Transverse colon (tissue), 4 donors: ENCODE measurements around the gene ATG4B. TPM values are rescaled to one million over a fixed set of nuclear protein-coding genes. Genes with fewer than 3 reads are reported as not detected.

Source experiments
- DNase-seq: peaks from one replicate; pipeline ENCODE4 v3.0.0-alpha.2; 2019
- H3K27ac ChIP-seq, 4 donors: fragments of 200-600 bp; sonication (generic); 2 replicates each; pipeline ENCODE4 v1.5.1; 2016 to 2018; ENCODE audit warnings: inconsistent platforms in 4 of 4
- H3K27me3 ChIP-seq: fragments of 200-600 bp; sonication (generic); 2 replicates; pipeline ENCODE4 v1.5.1; 2017; ENCODE audit warnings: inconsistent platforms
- H3K36me3 ChIP-seq, 4 donors: fragments of 200-600 bp; sonication (generic); 2 replicates each; pipeline ENCODE4 v1.5.1; 2017 to 2019; ENCODE audit warnings: inconsistent platforms in 4 of 4
- H3K4me1 ChIP-seq, 4 donors: fragments of 200-600 bp; sonication (generic); 2 replicates each; pipeline ENCODE4 v1.5.1; 2017 to 2020; ENCODE audit warnings: inconsistent platforms in 4 of 4
- H3K4me3 ChIP-seq, 4 donors: fragments of 200-600 bp; sonication (generic); 1 replicate in 1 of 4; 2 replicates in 3 of 4; pipeline versions ENCODE4 v1.5.1 to v1.6.1; 2017 to 2019; ENCODE audit warnings: inconsistent platforms in 4 of 4
- H3K9me3 ChIP-seq, 2 donors: fragments of 200-600 bp; sonication (generic); 2 replicates each; pipeline ENCODE4 v1.5.1; 2017 to 2019; ENCODE audit warnings: inconsistent platforms in 2 of 2
- CTCF ChIP-seq, 5 experiments: fragments of 200-600 bp in 3 of 5; fragments of 450-650 bp in 2 of 5; sonication (generic) in 3 of 5; IDR thresholded peaks; 1 replicate in 2 of 5; 2 replicates in 3 of 5; pipeline ENCODE4 v1.5.1; 2016 to 2017; ENCODE audit warnings: antibody characterized with exemption in 5 of 5, inconsistent platforms in 3 of 5, mild to moderate bottlenecking in 2 of 5, moderate library complexity in 1 of 5
- EP300 ChIP-seq: sonication (generic); formaldehyde crosslinking; IDR thresholded peaks from one replicate; pipeline ENCODE4 v1.6.1; 2017; ENCODE audit warnings: antibody characterized with exemption, low read depth
- POLR2A ChIP-seq: fragments of 450-650 bp; IDR thresholded peaks from one replicate; pipeline ENCODE4 v1.6.1; 2016; ENCODE audit warnings: antibody characterized with exemption, mild to moderate bottlenecking, moderate library complexity
- POLR2AphosphoS5 ChIP-seq, 3 donors: sonication (generic); formaldehyde crosslinking; IDR thresholded peaks; one replicate each; pipeline ENCODE4 v1.6.1; 2016; ENCODE audit warnings: antibody characterized with exemption in 3 of 3
- WGBS, 2 donors: methylation state at CpG; one replicate each; pipeline ENCODE4 v1.1.5; 2018; ENCODE audit warnings: low coverage in 1 of 2; 5-methylcytosine and 5-hydroxymethylcytosine counted together
- in situ Hi-C, 4 donors: fragments of 200-750 bp; cut with MboI; loops; one replicate each; pipeline versions ENCODE4 v1.15.0 to v1.15.1; 2017; ENCODE audit warnings: low sequenced_read_pairs in 3 of 4, low pct_ligation_motif_present in 1 of 4, low pct_unique_long_range_greater_than_20kb in 1 of 4
- intact Hi-C: fragments of 100-400 bp; cut with DNase I; formaldehyde crosslinking; loops from one replicate; pipeline ENCODE4 v1.15.1; 2023; ENCODE audit warnings: low total_unique reads
- total RNA-seq, 4 donors: library from RNA; depleted of rRNA; stranded (reverse); fragments of >200 nt; gene quantifications; one replicate each; pipeline ENCODE4 v1.1.0, GENCODE V29; 2016

ATG4B gene
- total RNA-seq, 4 donors from 2014 or later, result 62.9 to 400 (median 137) TPM

- Histone ChIP-seq H3K4me3 (no peak overlapping the region), H3K9me3 (no peaks in the 10 kb centered on the region), H3K4me1 (peaks cover 0 to 26% (median 11%) of the 10 kb centered on the region in 4 donors), H3K27me3 (no peaks in the 10 kb centered on the region), H3K36me3 (peaks cover 0 to 3% (median 0%) of the 10 kb centered on the region in 4 donors), H3K27ac (no peak overlapping the region)
- in situ Hi-C loops, result no loop called here
- 92% methylated on average over 2 to 11 of the region's 11 CpGs for WGBS, 2 donors
- intact Hi-C loops, result no loop called here
- TF ChIP-seq EP300 (no peak), POLR2A (no peak)
- no peak for DNase-seq
These were observed 18.7 kb upstream of the ATG4B start for GRCh38 chr2:241618829-241619228.

DNA sequence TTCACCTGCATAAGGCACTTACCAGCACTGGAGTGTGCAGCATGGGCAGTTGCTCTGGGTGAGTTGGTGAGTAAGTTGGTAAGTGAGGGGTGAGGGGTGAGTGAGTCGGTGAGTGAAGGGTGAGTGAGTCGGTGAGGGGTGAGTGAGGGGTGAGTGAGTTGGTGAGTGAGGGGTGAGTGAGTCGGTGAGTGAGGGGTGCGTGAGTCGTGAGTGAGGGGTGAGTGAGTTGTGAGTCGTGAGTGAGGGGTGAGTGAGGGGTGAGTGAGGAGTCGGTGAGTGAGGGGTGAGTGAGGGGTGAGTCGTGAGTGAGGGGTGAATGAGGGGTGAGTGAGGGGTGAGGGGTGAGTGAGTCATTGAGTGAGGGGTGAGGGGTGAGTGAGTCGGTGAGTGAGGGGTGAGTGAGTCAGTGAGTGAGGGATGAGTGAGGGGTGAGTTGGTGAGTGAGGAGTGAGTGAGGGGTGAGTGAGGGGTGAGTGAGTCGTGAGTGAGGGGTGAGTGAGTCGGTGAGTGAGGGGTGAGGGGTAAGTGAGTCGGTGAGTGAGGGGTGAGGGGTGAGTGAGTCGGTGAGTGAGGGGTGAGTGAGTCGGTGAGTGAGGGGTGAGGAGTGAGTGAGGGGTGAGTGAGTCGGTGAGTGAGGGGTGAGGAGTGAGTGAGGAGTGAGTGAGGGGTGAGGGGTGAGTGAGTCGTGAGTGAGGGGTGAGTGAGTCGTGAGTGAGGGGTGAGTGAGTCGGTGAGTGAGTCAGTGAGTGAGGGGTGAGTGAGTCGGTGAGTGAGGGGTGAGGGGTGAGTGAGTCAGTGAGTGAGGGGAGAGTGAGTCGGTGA lies 17.7 kb upstream of the ATG4B start:
- DNase-seq, result no peak
- no peaks in the 10 kb centered on the region for H3K27me3 ChIP-seq
- peaks cover 0 to 3% (median 0%) of the 10 kb centered on the region in 4 donors for H3K36me3 ChIP-seq
- intact Hi-C loops, result no loop called here
- no peaks in the 10 kb centered on the region for H3K9me3 ChIP-seq
- H3K4me3 ChIP-seq, result no peak overlapping the region
- TF ChIP-seq EP300 (no peak), POLR2AphosphoS5 (IDR thresholded peaks at IDR 0.05) (no peak), CTCF (IDR thresholded peaks at IDR 0.05) (no peak), POLR2A (no peak)
- H3K27ac ChIP-seq, result no peak overlapping the region
- peaks cover 0 to 24% (median 10%) of the 10 kb centered on the region in 4 donors for H3K4me1 ChIP-seq
- in situ Hi-C loops, result no loop called here
- 78 to 83% methylated on average over 16 to 18 of the region's 20 CpGs for WGBS, 2 donors

- no peak for TF ChIP-seq EP300
- TF ChIP-seq POLR2AphosphoS5 (IDR thresholded peaks at IDR 0.05), result no peak
- no peak for TF ChIP-seq CTCF (IDR thresholded peaks at IDR 0.05)
- TF ChIP-seq POLR2A, result no peak
- Histone ChIP-seq H3K27ac (no peak overlapping the region), H3K4me3 (no peak overlapping the region), H3K36me3 (peaks cover 0 to 3% (median 0%) of the 10 kb centered on the region in 4 donors), H3K27me3 (no peaks in the 10 kb centered on the region), H3K4me1 (peaks cover 0 to 20% (median 9%) of the 10 kb centered on the region in 4 donors), H3K9me3 (no peaks in the 10 kb centered on the region)
- DNase-seq, result no peak
- intact Hi-C loops (no loop called here), in situ Hi-C loops (no loop called here)
- 82 to 85% methylated on average over 6 of the region's 6 CpGs for WGBS, 2 donors
These were observed 17.1 kb upstream of the ATG4B start for GRCh38 chr2:241620419-241620769.

- Histone ChIP-seq H3K27me3 (no peaks in the 10 kb centered on the region), H3K27ac (no peak overlapping the region), H3K9me3 (no peaks in the 10 kb centered on the region), H3K36me3 (peaks cover 0 to 21% (median 4%) of the 10 kb centered on the region in 4 donors), H3K4me1 (peaks cover 0 to 5% (median 0%) of the 10 kb centered on the region in 4 donors), H3K4me3 (no peak overlapping the region)
- intact Hi-C loops (no loop called here), in situ Hi-C loops (no loop called here)
- TF ChIP-seq CTCF (IDR thresholded peaks at IDR 0.05), result no peak
- no peak for TF ChIP-seq POLR2A
- TF ChIP-seq EP300, result no peak
- TF ChIP-seq POLR2AphosphoS5 (IDR thresholded peaks at IDR 0.05), result no peak
- WGBS, 2 donors, result 87 to 91% methylated on average over 2 to 10 of the region's 10 CpGs
- DNase-seq, result no peak
These were observed 9.8 kb upstream of the ATG4B start for GRCh38 chr2:241627675-241628074.
